Nephron (organoid): Measurements from ENCODE around the gene OSBPL10.

ENCODE experiments used
- H3K27ac Mint-ChIP-seq, 3 experiments: 2 replicates each; pipeline ENCODE4 v1.8.0; 2020; ENCODE audit warnings: mixed read lengths in 3 of 3, mild to moderate bottlenecking in 2 of 3, moderate library complexity in 1 of 3
- H3K27me3 Mint-ChIP-seq: 2 replicates; pipeline ENCODE4 v1.8.0; 2021; ENCODE audit warnings: low read depth, mild to moderate bottlenecking, moderate library complexity, mixed read lengths
- H3K36me3 Mint-ChIP-seq: 2 replicates; pipeline ENCODE4 v1.8.0; 2020; ENCODE audit warnings: low read depth, mixed read lengths
- H3K4me1 Mint-ChIP-seq: 2 replicates; pipeline ENCODE4 v1.8.0; 2020; ENCODE audit warnings: mixed read lengths
- H3K4me3 Mint-ChIP-seq, 3 experiments: 2 replicates each; pipeline ENCODE4 v1.8.0; 2020; ENCODE audit warnings: mild to moderate bottlenecking in 3 of 3, mixed read lengths in 3 of 3, moderate library complexity in 2 of 3
- H3K9me3 Mint-ChIP-seq: 2 replicates; pipeline ENCODE4 v1.8.0; 2020; ENCODE audit warnings: mixed read lengths
- TF ChIP-seq, protein P1 (sequence below), 3 experiments: fragments of 200-600 bp; sonication (generic); IDR thresholded peaks; one replicate each; pipeline ENCODE4 v1.5.0; 2021; ENCODE audit warnings: antibody characterized with exemption in 3 of 3; ENCODE audit not compliant: unreplicated experiment in 3 of 3

Gene OSBPL10

GRCh38 chr3:31892916-31893573, 88.0 kb downstream of the OSBPL10 start:
- Mint-ChIP-seq H3K9me3 (peaks cover 3% of the 10 kb centered on the region), H3K4me3 (no peak overlapping the region)

DNA sequence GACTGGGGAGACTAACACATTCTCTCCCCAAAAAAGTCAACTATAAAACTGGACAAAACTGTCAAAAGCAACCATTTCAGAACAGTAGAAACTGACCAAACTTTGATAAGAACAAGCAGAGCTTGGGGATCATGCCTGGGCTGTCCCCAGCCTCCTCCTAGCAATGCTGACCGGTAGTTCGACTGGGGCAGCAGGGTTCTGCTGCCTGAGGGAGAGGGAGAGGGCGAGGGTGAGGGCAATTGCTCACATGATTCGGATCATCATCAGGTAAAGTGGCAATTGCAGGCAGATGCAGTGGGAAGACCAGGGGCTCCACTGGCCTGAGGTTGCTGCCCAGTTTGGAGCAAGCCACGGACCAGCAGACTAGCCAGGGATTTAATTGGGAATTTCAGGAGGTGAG, 88.6 kb downstream of the OSBPL10 start:
- Mint-ChIP-seq H3K36me3 (no peaks in the 10 kb centered on the region), H3K9me3 (peaks cover 4% of the 10 kb centered on the region), H3K27ac (peak overlapping the region in 1 of 3 experiments; percentile 34), H3K4me1 (peaks cover 22% of the 10 kb centered on the region), H3K27me3 (peaks cover 6% of the 10 kb centered on the region), H3K4me3 (no peak overlapping the region)
- TF ChIP-seq, protein P1, sequence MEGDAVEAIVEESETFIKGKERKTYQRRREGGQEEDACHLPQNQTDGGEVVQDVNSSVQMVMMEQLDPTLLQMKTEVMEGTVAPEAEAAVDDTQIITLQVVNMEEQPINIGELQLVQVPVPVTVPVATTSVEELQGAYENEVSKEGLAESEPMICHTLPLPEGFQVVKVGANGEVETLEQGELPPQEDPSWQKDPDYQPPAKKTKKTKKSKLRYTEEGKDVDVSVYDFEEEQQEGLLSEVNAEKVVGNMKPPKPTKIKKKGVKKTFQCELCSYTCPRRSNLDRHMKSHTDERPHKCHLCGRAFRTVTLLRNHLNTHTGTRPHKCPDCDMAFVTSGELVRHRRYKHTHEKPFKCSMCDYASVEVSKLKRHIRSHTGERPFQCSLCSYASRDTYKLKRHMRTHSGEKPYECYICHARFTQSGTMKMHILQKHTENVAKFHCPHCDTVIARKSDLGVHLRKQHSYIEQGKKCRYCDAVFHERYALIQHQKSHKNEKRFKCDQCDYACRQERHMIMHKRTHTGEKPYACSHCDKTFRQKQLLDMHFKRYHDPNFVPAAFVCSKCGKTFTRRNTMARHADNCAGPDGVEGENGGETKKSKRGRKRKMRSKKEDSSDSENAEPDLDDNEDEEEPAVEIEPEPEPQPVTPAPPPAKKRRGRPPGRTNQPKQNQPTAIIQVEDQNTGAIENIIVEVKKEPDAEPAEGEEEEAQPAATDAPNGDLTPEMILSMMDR (IDR thresholded peaks at IDR 0.05; ENCODE audit: unreplicated experiment in 3 of 3), result no peak

More at GRCh38 chr3:31892916-31893573, 88.0 kb downstream of the OSBPL10 start:
- TF ChIP-seq, protein P1 (IDR thresholded peaks at IDR 0.05; ENCODE audit: unreplicated experiment in 3 of 3), result no peak
- H3K36me3 Mint-ChIP-seq, result no peaks in the 10 kb centered on the region
- H3K4me1 Mint-ChIP-seq, result peaks cover 22% of the 10 kb centered on the region
- H3K27ac Mint-ChIP-seq, result peak overlapping the region; percentile 34 to 54 (median 52)
- H3K27me3 Mint-ChIP-seq, result peaks cover 6% of the 10 kb centered on the region

- TF ChIP-seq, protein P1 (IDR thresholded peaks at IDR 0.05; ENCODE audit: unreplicated experiment in 3 of 3), result no peak
- H3K4me1 Mint-ChIP-seq, result peaks cover 22% of the 10 kb centered on the region
- no peaks in the 10 kb centered on the region for H3K36me3 Mint-ChIP-seq
- peaks cover 4% of the 10 kb centered on the region for H3K9me3 Mint-ChIP-seq
- peaks cover 6% of the 10 kb centered on the region for H3K27me3 Mint-ChIP-seq
- H3K4me3 Mint-ChIP-seq, result no peak overlapping the region
- H3K27ac Mint-ChIP-seq, result peak overlapping the region in 1 of 3 experiments; percentile 2
Measured at GRCh38 chr3:31891876-31892455, 89.1 kb downstream of the OSBPL10 start.

GRCh38 chr3:31890742-31891469, 90.2 kb downstream of the OSBPL10 start:
- peaks cover 22% of the 10 kb centered on the region for H3K4me1 Mint-ChIP-seq
- H3K36me3 Mint-ChIP-seq, result no peaks in the 10 kb centered on the region
- peaks cover 6% of the 10 kb centered on the region for H3K27me3 Mint-ChIP-seq

GRCh38 chr3:31890007-31890406, 91.1 kb downstream of the OSBPL10 start:
- H3K4me3 Mint-ChIP-seq, result no peak overlapping the region
- peaks cover 6% of the 10 kb centered on the region for H3K27me3 Mint-ChIP-seq
- H3K9me3 Mint-ChIP-seq, result peaks cover 4% of the 10 kb centered on the region
- TF ChIP-seq, protein P1 (IDR thresholded peaks at IDR 0.05; ENCODE audit: unreplicated experiment in 3 of 3), result no peak
- no peaks in the 10 kb centered on the region for H3K36me3 Mint-ChIP-seq
- peaks cover 27% of the 10 kb centered on the region for H3K4me1 Mint-ChIP-seq
- H3K27ac Mint-ChIP-seq, result no peak overlapping the region

More at GRCh38 chr3:31890742-31891469, 90.2 kb downstream of the OSBPL10 start:
- no peak overlapping the region for H3K4me3 Mint-ChIP-seq
- peaks cover 4% of the 10 kb centered on the region for H3K9me3 Mint-ChIP-seq
- no peak overlapping the region for H3K27ac Mint-ChIP-seq
- TF ChIP-seq, protein P1 (IDR thresholded peaks at IDR 0.05; ENCODE audit: unreplicated experiment in 3 of 3), result no peak
